ENCODE measurements around the gene CTAG2.

Gene CTAG2

GRCh38 chrX:154655786-154656185, 2.4 kb upstream of the CTAG2 start:
- Histone ChIP-seq H3K36me3 (no peaks in the 10 kb centered on the region), H3K27ac (no peak overlapping the region), H3K9me3 (ENCODE audit: severe bottlenecking) (no peaks in the 10 kb centered on the region), H3K27me3 (ENCODE audit: insufficient read depth, low read depth, severe bottlenecking) (peaks cover 22% of the 10 kb centered on the region), H3K4me3 (ENCODE audit: low read depth, low read length) (no peak overlapping the region)
- TF ChIP-seq CTCF (IDR thresholded peaks at IDR 0.05; ENCODE audit: low read depth, low read length): no peak
- DNase-seq: no peak

GRCh38 chrX:154655346-154655745, 2.0 kb upstream of the CTAG2 start:
- Histone ChIP-seq H3K27ac (no peak overlapping the region), H3K9me3 (ENCODE audit: severe bottlenecking) (no peaks in the 10 kb centered on the region), H3K4me3 (ENCODE audit: low read depth, low read length) (no peak overlapping the region), H3K27me3 (ENCODE audit: insufficient read depth, low read depth, severe bottlenecking) (peaks cover 22% of the 10 kb centered on the region), H3K36me3 (no peaks in the 10 kb centered on the region)
- no peak for DNase-seq
- TF ChIP-seq CTCF (IDR thresholded peaks at IDR 0.05; ENCODE audit: low read depth, low read length): no peak

GRCh38 chrX:154654925-154655324, 1.5 kb upstream of the CTAG2 start:
- Histone ChIP-seq H3K9me3 (ENCODE audit: severe bottlenecking) (no peaks in the 10 kb centered on the region), H3K4me3 (ENCODE audit: low read depth, low read length) (no peak overlapping the region), H3K27ac (no peak overlapping the region), H3K27me3 (ENCODE audit: insufficient read depth, low read depth, severe bottlenecking) (peaks cover 24% of the 10 kb centered on the region), H3K36me3 (no peaks in the 10 kb centered on the region)
- DNase-seq: no peak
- no peak for TF ChIP-seq CTCF (IDR thresholded peaks at IDR 0.05; ENCODE audit: low read depth, low read length)

GRCh38 chrX:154654372-154654771, 993 bp upstream of the CTAG2 start:
- H3K9me3 ChIP-seq (ENCODE audit: severe bottlenecking): no peaks in the 10 kb centered on the region
- no peak overlapping the region for H3K4me3 ChIP-seq (ENCODE audit: low read depth, low read length)
- H3K27me3 ChIP-seq (ENCODE audit: insufficient read depth, low read depth, severe bottlenecking): peaks cover 30% of the 10 kb centered on the region
- DNase-seq: no peak
- H3K27ac ChIP-seq: no peak overlapping the region
- H3K36me3 ChIP-seq: no peaks in the 10 kb centered on the region
- TF ChIP-seq CTCF (IDR thresholded peaks at IDR 0.05; ENCODE audit: low read depth, low read length): no peak

- H3K27me3 ChIP-seq (ENCODE audit: insufficient read depth, low read depth, severe bottlenecking): peaks cover 29% of the 10 kb centered on the region
- DNase-seq: no peak
- no peak overlapping the region for H3K4me3 ChIP-seq (ENCODE audit: low read depth, low read length)
- H3K36me3 ChIP-seq: no peaks in the 10 kb centered on the region
- H3K27ac ChIP-seq: no peak overlapping the region
- no peak for TF ChIP-seq CTCF (IDR thresholded peaks at IDR 0.05; ENCODE audit: low read depth, low read length)
- H3K9me3 ChIP-seq (ENCODE audit: severe bottlenecking): no peaks in the 10 kb centered on the region
Measured at GRCh38 chrX:154653048-154653401, 354 bp downstream of the CTAG2 start.

GRCh38 chrX:154652311-154653047, 900 bp downstream of the CTAG2 start:
- no peaks in the 10 kb centered on the region for H3K9me3 ChIP-seq (ENCODE audit: severe bottlenecking)
- no peak overlapping the region for H3K4me3 ChIP-seq (ENCODE audit: low read depth, low read length)
- DNase-seq: no peak

More at GRCh38 chrX:154652311-154653047, 900 bp downstream of the CTAG2 start:
- Histone ChIP-seq H3K27me3 (ENCODE audit: insufficient read depth, low read depth, severe bottlenecking) (peaks cover 28% of the 10 kb centered on the region), H3K27ac (no peak overlapping the region), H3K36me3 (no peaks in the 10 kb centered on the region)
- TF ChIP-seq CTCF (IDR thresholded peaks at IDR 0.05; ENCODE audit: low read depth, low read length): no peak

All from WERI-Rb-1 (cell line).